Renal cortex interstitium (tissue), 15 donors: ENCODE measurements around the gene ZEB1. TPM values are rescaled to one million over a fixed set of nuclear protein-coding genes. Genes with fewer than 3 reads are reported as not detected.

Experiments used
- DNase-seq, 11 donors: peaks; one replicate each; pipeline ENCODE4 v3.0.0-alpha.2; 2013; ENCODE audit warnings: low read depth in 9 of 11, low spot score in 4 of 11; ENCODE audit errors: extremely low read depth in 1 of 11
- long read RNA-seq, 16 experiments: transcript quantifications; one replicate each; lab custom pipeline, GENCODE V29; 2026
- polyA plus RNA-seq, 3 donors: library from polyadenylated mRNA; unstranded; fragments of 120-200 nt; gene quantifications; one replicate each; pipeline ENCODE4 v1.2.1, GENCODE V29; 2013; ENCODE audit not compliant: insufficient read length in 3 of 3

ZEB1 gene
- polyA plus RNA-seq: 10 to 100 TPM; 29.4 to 33.6 (median 30.0) TPM
- long read RNA-seq, donor 1, partial matches to known transcripts: 0 of 4 reads
- long read RNA-seq, donor 1, other reads (novel, unspliced or antisense): 0 of 4 reads
- long read RNA-seq, donor 2, partial matches to known transcripts: 13 of 16 reads
- long read RNA-seq, donor 2, other reads (novel, unspliced or antisense): 0 of 16 reads
- long read RNA-seq, donor 3, full-length matches to known transcripts: 4 of 24 reads
- long read RNA-seq, donor 3, partial matches to known transcripts: 20 of 24 reads
- long read RNA-seq, donor 3, other reads (novel, unspliced or antisense): 0 of 24 reads
- long read RNA-seq, donor 4, partial matches to known transcripts: 6 of 7 reads
- long read RNA-seq, donor 4, other reads (novel, unspliced or antisense): 0 of 7 reads
- long read RNA-seq, donor 5: 0 reads
- long read RNA-seq, donor 6, partial matches to known transcripts: 19 of 22 reads
- long read RNA-seq, donor 6, other reads (novel, unspliced or antisense): 0 of 22 reads
- long read RNA-seq, donor 7, partial matches to known transcripts: 5 of 9 reads
- long read RNA-seq, donor 7, other reads (novel, unspliced or antisense): 0 of 9 reads
- long read RNA-seq, donor 8, full-length matches to known transcripts: 4 of 51 reads
- long read RNA-seq, donor 8, partial matches to known transcripts: 47 of 51 reads
- long read RNA-seq, donor 8, other reads (novel, unspliced or antisense): 0 of 51 reads
- long read RNA-seq, donor 9, full-length matches to known transcripts: 1 of 15 reads
- long read RNA-seq, donor 9, partial matches to known transcripts: 14 of 15 reads
- long read RNA-seq, donor 9, other reads (novel, unspliced or antisense): 0 of 15 reads
- long read RNA-seq, donor 10, full-length matches to known transcripts: 1 of 16 reads
- long read RNA-seq, donor 10, partial matches to known transcripts: 15 of 16 reads
- long read RNA-seq, donor 10, other reads (novel, unspliced or antisense): 0 of 16 reads
- long read RNA-seq, donor 11, full-length matches to known transcripts: 1 of 11 reads
- long read RNA-seq, donor 11, partial matches to known transcripts: 10 of 11 reads
- long read RNA-seq, donor 11, other reads (novel, unspliced or antisense): 0 of 11 reads
- long read RNA-seq, donor 12: 0 reads
- long read RNA-seq, donor 13: 0 reads
- long read RNA-seq, donor 14, partial matches to known transcripts: 18 of 20 reads
- long read RNA-seq, donor 14, other reads (novel, unspliced or antisense): 0 of 20 reads
- long read RNA-seq, donor 15, full-length matches to known transcripts: 2 of 2 reads
- long read RNA-seq, donor 15, partial matches to known transcripts: 0 of 2 reads
- long read RNA-seq, donor 15, other reads (novel, unspliced or antisense): 0 of 2 reads
- long read RNA-seq, donor 16, full-length matches to known transcripts: 9 of 54 reads
- long read RNA-seq, donor 16, partial matches to known transcripts: 45 of 54 reads
- long read RNA-seq, donor 16, other reads (novel, unspliced or antisense): 0 of 54 reads

- peak; percentile 75 to 95 (median 87) for DNase-seq
Measured at GRCh38 chr10:31318854-31319601, at the start of gene ZEB1. TSS of gene ZEB1 (plus strand) at chr10:31319216. CDS start at chr10:31319235, 19 bp downstream.

GRCh38 chr10:31270954-31271353 is 48.1 kb upstream of the ZEB1 start:
- no peak for DNase-seq

DNA sequence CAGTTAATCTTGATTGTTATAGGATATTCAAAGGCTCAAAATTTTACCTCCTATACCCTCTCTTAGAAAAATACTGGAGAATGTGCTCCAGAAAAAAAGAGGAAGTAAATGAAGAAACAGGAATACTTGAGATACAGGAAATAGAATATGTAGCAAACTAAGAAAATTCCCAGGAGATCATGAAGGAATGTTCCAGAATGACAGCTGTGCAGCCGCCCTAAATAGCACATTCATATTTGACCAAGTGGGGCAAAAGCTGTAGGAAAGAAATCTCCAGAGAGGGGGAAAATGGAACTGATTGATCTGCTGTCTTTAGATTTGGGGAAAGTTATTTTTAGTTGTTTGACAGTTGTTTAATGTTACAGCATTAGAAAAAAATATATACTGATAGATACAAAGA is 46.2 kb upstream of the ZEB1 start:
- DNase-seq: no peak

DNA sequence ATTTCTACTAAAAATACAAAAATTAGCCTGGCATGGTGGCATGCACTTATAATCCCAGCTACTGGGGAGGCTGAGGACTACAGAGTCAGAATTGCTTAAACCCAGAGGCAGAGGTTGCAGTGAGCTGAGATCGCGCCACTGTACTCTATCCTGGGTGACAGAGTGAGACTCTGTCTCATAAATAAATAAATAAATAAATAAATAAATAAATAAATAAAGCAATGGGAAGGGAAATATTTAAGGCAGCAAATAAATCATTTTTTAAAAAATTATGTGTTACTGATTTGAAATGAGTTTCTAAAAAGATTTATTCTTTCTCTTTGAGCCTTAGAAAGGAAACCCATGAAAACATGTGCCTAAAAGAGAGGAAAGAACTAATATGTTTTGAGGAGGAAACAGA is 45.2 kb upstream of the ZEB1 start:
- DNase-seq: no peak

DNA sequence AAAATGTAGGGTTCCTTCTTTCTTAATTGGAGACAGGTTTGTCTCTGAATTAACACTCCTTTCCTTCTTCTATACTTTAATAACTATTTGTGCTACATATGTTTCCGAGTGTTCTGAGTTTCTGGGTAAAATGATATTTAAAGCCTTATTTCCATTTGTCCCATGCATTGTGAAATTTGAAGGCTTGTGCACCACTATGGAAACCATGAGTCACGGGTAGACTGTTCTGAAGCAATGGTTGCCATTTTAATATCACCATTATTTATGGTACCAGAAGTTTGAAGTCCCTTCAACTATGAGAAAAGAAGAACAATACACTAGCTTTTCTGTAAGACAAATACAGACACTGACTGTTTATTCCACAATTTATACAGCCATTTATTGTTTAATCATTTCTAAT is 44.7 kb upstream of the ZEB1 start:
- DNase-seq: no peak

GRCh38 chr10:31278279-31278941 is 40.6 kb upstream of the ZEB1 start:
- DNase-seq: no peak

DNA sequence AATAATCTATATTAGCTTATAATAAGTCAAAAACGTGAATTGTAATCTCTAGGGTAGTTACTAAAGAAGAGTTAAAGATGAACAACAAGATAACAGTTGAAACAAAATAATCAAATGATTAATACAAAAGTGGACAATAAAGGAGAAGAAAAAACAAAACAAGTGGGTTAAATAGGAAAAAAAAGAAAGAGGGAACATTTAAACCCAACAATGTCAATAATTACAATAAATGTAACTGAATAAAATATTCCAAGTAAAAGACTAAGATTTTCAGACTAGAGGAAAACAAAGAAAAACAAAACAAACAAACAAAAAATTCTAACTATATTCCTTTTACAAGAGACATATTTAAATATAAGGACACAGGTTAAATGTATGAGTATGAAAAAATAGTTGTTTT is 38.0 kb upstream of the ZEB1 start:
- no peak for DNase-seq

- DNase-seq: no peak
Measured at GRCh38 chr10:31288001-31288400, 31.0 kb upstream of the ZEB1 start.

DNA sequence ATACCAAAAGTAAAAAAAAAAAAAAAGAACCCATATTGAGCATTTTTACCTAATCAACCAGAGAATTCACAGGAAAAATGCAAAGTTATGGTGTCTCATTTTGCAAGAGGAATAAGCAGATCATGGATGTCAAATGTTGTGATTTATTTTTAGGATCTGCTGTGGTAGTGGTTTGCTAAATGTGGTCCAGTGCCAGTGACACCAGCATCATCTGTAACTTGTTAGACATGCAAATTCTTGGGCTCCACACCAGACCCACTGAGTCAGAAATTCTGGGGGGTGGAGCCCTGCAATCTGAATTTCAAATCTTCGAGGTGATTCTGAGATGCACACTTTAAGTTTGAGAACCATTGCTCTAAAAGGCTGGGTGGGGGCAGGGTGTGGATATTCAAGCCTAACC is 30.1 kb upstream of the ZEB1 start:
- DNase-seq: no peak

GRCh38 chr10:31290386-31290785 is 28.6 kb upstream of the ZEB1 start:
- DNase-seq: no peak

DNA sequence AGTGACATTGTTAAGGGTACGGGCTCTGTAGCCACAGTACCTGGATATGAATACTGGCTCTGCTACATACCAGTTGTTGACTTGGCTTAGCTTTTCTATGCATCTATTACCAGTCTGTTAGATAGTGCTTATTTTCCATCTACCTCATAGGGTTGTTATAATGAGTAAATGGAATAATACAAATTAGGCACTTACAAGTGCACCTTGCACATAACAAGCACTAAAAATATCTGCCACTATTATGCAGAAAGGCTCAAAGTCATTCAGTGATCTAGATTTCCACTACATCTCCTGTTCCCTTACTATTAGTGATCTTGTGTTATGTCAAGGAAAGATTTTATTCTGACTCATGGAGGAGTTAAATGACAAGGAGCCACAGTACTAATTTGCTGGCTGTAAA is 27.9 kb upstream of the ZEB1 start:
- DNase-seq: no peak

- DNase-seq: no peak
Measured at GRCh38 chr10:31294558-31294957, 24.5 kb upstream of the ZEB1 start.

DNA sequence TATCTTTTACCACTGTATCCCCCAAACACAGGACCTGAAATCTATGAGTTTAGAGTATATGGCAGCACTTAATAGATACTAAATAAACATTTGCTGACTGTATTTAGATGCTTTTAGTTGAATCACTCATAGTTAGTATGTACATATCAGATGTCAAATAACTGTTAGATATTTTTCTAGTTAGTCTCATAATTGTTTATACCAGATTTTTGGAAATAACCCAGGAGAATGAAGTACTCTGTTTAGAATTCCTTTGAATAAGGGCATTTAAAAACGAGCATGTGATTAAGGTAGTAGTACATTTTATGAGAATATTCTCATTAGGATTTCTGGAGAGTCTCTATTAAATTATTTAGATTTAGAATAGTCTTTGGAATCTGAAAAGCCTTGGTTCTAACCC is 22.3 kb upstream of the ZEB1 start:
- no peak for DNase-seq

DNA sequence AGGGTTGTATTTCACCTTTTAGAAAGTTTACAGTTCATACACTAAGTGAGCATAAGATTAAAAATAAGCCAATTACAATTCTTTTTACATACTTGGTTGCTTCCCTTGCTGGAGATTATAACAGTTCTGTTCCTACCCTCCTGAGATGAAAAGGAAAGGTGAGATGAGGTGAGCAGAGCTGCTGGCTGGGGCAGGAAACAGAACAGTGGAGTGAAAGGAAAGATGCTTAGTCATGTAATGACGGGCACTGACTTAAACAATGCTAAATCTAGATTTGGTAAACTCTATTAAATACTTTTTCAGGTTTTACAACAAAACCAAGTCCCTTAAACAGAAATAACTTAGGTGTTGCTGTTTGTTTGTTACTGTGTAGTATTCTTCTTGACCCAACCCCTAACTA is 19.9 kb upstream of the ZEB1 start:
- DNase-seq: no peak

- no peak for DNase-seq
Measured at GRCh38 chr10:31303212-31303611, 15.8 kb upstream of the ZEB1 start.

DNA sequence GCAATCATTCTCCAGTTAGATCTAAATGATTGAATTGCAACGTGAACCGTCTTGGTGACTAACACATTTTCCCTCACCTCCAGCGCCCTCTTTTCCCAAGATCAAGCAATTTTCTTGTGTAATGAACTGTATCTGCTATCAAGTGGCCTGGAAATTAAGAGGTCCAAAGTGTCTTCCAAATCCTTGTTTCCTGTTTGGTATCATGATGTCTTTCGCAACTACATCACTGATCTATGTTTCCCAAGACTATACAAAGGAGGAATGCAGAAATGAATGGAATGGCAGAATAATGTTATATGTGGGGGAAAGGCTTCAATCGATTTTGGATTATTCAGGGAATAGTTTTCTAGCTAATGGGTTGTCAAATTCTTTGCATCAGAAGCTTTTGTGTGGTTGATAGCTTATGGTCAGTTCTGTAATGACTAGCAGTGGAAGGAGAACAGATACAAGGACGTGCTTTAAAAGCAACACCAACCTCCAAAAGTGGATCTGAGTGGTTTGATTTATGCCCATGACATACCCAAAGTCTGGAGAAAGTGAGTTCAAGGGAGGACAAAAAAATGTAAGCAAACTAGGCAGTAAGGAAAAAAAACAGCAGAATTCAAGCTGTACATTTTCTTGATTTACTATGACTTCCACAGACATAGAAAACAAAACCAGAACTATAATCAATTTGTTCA is 14.6 kb upstream of the ZEB1 start:
- DNase-seq: no peak

DNA sequence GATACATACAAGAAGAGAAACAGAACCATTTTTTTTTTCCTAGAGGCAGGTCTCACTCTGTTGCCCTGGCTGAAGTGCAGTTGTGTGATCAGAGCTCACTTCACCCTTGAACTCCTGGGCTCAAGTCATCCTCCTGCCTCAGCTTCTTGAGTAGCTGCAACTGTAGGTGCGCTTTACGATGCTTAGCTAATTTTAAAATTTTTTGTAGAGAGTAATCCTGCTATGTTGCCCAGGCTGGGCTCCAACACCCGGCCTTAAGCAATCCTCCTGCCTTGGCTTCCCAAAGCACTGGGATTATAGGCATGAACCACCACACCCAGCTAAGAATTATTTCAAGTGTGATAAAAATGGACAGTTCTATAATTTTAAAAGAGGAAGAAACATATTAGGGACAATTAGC is 5.6 kb upstream of the ZEB1 start:
- DNase-seq: no peak
